Trophoblast cell (in vitro differentiated cells and primary cell): ENCODE data around the gene CTCF.

ENCODE experiments used
- DNase-seq, 2 donors: peaks; one replicate each; pipeline ENCODE4 v3.0.0-alpha.2; 2016
- H2AFZ ChIP-seq: 2 replicates; pipeline ENCODE4 v1.6.1; 2013; ENCODE audit warnings: low read length, moderate library complexity, mild to moderate bottlenecking; ENCODE audit not compliant: insufficient read depth, poor library complexity
- H2AK5ac ChIP-seq: 2 replicates; pipeline ENCODE4 v1.6.1; 2013; ENCODE audit warnings: mild to moderate bottlenecking, low read length
- H2BK120ac ChIP-seq: 2 replicates; pipeline ENCODE4 v1.6.1; 2013; ENCODE audit warnings: low read length, mild to moderate bottlenecking, moderate library complexity; ENCODE audit not compliant: insufficient read depth, poor library complexity
- H2BK12ac ChIP-seq: 2 replicates; pipeline ENCODE4 v1.6.1; 2013; ENCODE audit warnings: mild to moderate bottlenecking, low read length, moderate library complexity
- H2BK5ac ChIP-seq: 2 replicates; pipeline ENCODE4 v1.6.1; 2013; ENCODE audit warnings: low read length, low read depth, moderate library complexity, mild to moderate bottlenecking; ENCODE audit not compliant: poor library complexity
- H3K14ac ChIP-seq: 2 replicates; pipeline ENCODE4 v1.6.1; 2013; ENCODE audit warnings: mild to moderate bottlenecking, low read length
- H3K18ac ChIP-seq: 2 replicates; pipeline ENCODE4 v1.6.1; 2013; ENCODE audit warnings: mild to moderate bottlenecking, low read length
- H3K23ac ChIP-seq: 2 replicates; pipeline ENCODE4 v1.6.1; 2013; ENCODE audit warnings: low read length
- H3K27ac ChIP-seq: 2 replicates; pipeline ENCODE4 v1.5.1; 2013; ENCODE audit warnings: low read depth, mild to moderate bottlenecking, inconsistent platforms, low read length, moderate library complexity
- H3K27me3 ChIP-seq: 2 replicates; pipeline ENCODE4 v1.6.1; 2013; ENCODE audit warnings: inconsistent platforms, mild to moderate bottlenecking, low read length, moderate library complexity; ENCODE audit not compliant: insufficient read depth
- H3K36me3 ChIP-seq, 2 experiments: 1 replicate in 1 of 2; 2 replicates in 1 of 2; pipeline ENCODE4 v1.6.1; 2013; ENCODE audit warnings: low read length in 2 of 2, mild to moderate bottlenecking in 2 of 2, moderate library complexity in 1 of 2; ENCODE audit not compliant: insufficient read depth in 2 of 2, control insufficient read depth in 1 of 2
- H3K4ac ChIP-seq: 2 replicates; pipeline ENCODE4 v1.6.1; 2013; ENCODE audit warnings: low read depth, mild to moderate bottlenecking, low read length, moderate library complexity
- H3K4me1 ChIP-seq, 2 experiments: 1 replicate in 1 of 2; 2 replicates in 1 of 2; pipeline ENCODE4 v1.6.1; 2013; ENCODE audit warnings: low read length in 2 of 2, mild to moderate bottlenecking in 2 of 2, moderate library complexity in 1 of 2; ENCODE audit not compliant: insufficient read depth in 2 of 2, control insufficient read depth in 1 of 2
- H3K4me2 ChIP-seq: 2 replicates; pipeline ENCODE4 v1.6.1; 2013; ENCODE audit warnings: inconsistent platforms, mild to moderate bottlenecking, low read length, moderate library complexity
- H3K4me3 ChIP-seq: 2 replicates; pipeline ENCODE4 v1.5.1; 2013; ENCODE audit warnings: mild to moderate bottlenecking, low read depth, low read length, inconsistent platforms
- H3K79me1 ChIP-seq: one replicate; pipeline ENCODE4 v1.6.1; 2013; ENCODE audit warnings: low read length
- H3K79me2 ChIP-seq: 2 replicates; pipeline ENCODE4 v1.6.1; 2013; ENCODE audit warnings: low read length, mild to moderate bottlenecking; ENCODE audit not compliant: control insufficient read depth, insufficient read depth, poor library complexity
- H3K9ac ChIP-seq: 2 replicates; pipeline ENCODE4 v1.6.1; 2013; ENCODE audit warnings: mild to moderate bottlenecking, low read length
- H3K9me3 ChIP-seq: 2 replicates; pipeline ENCODE4 v1.6.1; 2013; ENCODE audit warnings: low read depth, mild to moderate bottlenecking, control low read depth, inconsistent platforms, low read length; ENCODE audit not compliant: insufficient read depth
- H4K12ac ChIP-seq: 2 replicates; pipeline ENCODE4 v1.6.1; 2013; ENCODE audit warnings: low read depth, mild to moderate bottlenecking, low read length, moderate library complexity
- H4K8ac ChIP-seq: 2 replicates; pipeline ENCODE4 v1.6.1; 2013; ENCODE audit warnings: low read depth, mild to moderate bottlenecking, low read length, moderate library complexity
- H4K91ac ChIP-seq: one replicate; pipeline ENCODE4 v1.6.1; 2013; ENCODE audit warnings: low read depth, mild to moderate bottlenecking, low read length, moderate library complexity
- WGBS: extraction: QIAGEN DNeasy Blood & Tissue Kit; methylation state at CpG from one replicate; pipeline ENCODE4 v1.1.7; 2013; ENCODE audit warnings: missing lambda C conversion rate; ENCODE audit not compliant: insufficient read length, insufficient coverage; ENCODE audit errors: extremely low coverage; 5-methylcytosine and 5-hydroxymethylcytosine counted together

Gene CTCF

DNA sequence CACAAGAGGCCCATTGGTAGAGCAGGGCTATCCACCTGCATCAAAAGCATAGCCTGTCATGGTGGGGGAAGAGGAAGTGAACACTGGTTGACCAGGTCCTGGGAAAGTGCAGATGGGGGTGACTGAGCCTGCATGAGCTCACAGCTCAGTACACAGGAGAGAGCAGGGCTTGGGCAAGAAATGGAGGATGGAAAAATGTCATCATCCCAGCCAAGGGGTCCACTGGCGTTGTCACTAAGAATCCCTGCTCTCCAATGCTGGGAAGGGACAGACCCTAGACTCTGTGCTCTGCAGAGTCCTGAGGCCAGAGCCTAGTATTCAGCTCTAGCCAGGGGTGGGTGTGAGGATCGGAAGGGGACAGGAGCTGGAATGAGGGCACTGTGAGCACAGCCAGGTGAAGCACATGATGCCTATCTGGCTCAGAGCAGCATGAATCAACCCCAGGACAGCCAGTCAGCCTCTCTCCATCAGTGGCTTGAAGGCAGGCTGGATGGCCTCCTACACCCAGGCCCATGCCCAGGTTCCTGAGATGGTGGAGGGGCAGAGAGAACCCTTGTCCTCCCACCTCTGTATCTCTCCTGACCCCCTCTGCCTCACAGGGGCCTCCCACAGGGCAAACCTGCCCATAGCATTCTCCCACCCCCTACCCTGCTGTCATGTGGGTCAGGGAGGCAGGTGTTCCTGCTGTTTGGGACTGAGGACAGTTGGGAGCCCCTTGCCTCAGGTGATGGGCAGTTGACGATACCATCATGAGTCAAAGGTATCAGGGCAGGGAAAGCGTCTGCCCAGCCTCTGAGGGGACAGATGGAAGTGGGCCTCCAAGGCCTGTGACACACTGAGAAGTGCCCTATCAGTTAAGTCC is 13.8 kb upstream of the CTCF start:
- Histone ChIP-seq H2BK12ac (no peak overlapping the region), H2BK5ac (no peak overlapping the region), H2BK120ac (no peak overlapping the region), H4K91ac (no peak overlapping the region), H3K27me3 (no peaks in the 10 kb centered on the region), H4K8ac (no peak overlapping the region), H3K23ac (no peak overlapping the region), H3K79me2 (no peaks in the 10 kb centered on the region), H4K12ac (no peak overlapping the region), H3K18ac (no peak overlapping the region), H3K79me1 (no peaks in the 10 kb centered on the region), H3K4me1 (no peaks in the 10 kb centered on the region), H3K36me3 (peaks cover 52 to 53% of the 10 kb centered on the region in 2 experiments), H3K14ac (no peak overlapping the region), H3K4me3 (peak overlapping the region; percentile 8), H2AK5ac (no peak overlapping the region), H3K27ac (no peak overlapping the region), H3K9ac (no peak overlapping the region), H3K9me3 (peaks cover 2% of the 10 kb centered on the region), H3K4me2 (no peak overlapping the region), H2AFZ (no peak overlapping the region), H3K4ac (no peak overlapping the region)
- no peak for DNase-seq
- no CpG with 5 or more reads among the region's 4 CpGs for WGBS

GRCh38 chr16:67549240-67549639 is 13.1 kb upstream of the CTCF start:
- Histone ChIP-seq H3K4me2 (no peak overlapping the region), H4K8ac (no peak overlapping the region)

GRCh38 chr16:67549936-67550335 is 12.4 kb upstream of the CTCF start:
- H3K4me1 ChIP-seq = no peaks in the 10 kb centered on the region
- no peak for DNase-seq
- H3K9ac ChIP-seq = no peak overlapping the region
- no peak overlapping the region for H4K8ac ChIP-seq
- H3K79me1 ChIP-seq = no peaks in the 10 kb centered on the region
- no peak overlapping the region for H3K4me3 ChIP-seq
- no peak overlapping the region for H4K91ac ChIP-seq
- no peaks in the 10 kb centered on the region for H3K79me2 ChIP-seq
- H3K18ac ChIP-seq = no peak overlapping the region
- no peak overlapping the region for H2BK12ac ChIP-seq
- no peaks in the 10 kb centered on the region for H3K9me3 ChIP-seq
- H2BK120ac ChIP-seq = no peak overlapping the region
- H3K27ac ChIP-seq = no peak overlapping the region
- no peaks in the 10 kb centered on the region for H3K27me3 ChIP-seq
- H3K14ac ChIP-seq = no peak overlapping the region
- H2AK5ac ChIP-seq = no peak overlapping the region
- no peak overlapping the region for H2AFZ ChIP-seq
- peaks cover 38 to 39% of the 10 kb centered on the region in 2 experiments for H3K36me3 ChIP-seq
- no peak overlapping the region for H3K4me2 ChIP-seq
- no peak overlapping the region for H2BK5ac ChIP-seq
- WGBS = no CpG with 5 or more reads among the region's 1 CpG
- H3K4ac ChIP-seq = no peak overlapping the region
- H4K12ac ChIP-seq = no peak overlapping the region
- H3K23ac ChIP-seq = no peak overlapping the region

More at GRCh38 chr16:67549240-67549639, 13.1 kb upstream of the CTCF start:
- H3K4me3 ChIP-seq = no peak overlapping the region
- H3K27me3 ChIP-seq = no peaks in the 10 kb centered on the region
- no peaks in the 10 kb centered on the region for H3K4me1 ChIP-seq
- no peak overlapping the region for H3K9ac ChIP-seq
- H4K91ac ChIP-seq = no peak overlapping the region
- no peak overlapping the region for H4K12ac ChIP-seq
- H3K14ac ChIP-seq = no peak overlapping the region
- no peak overlapping the region for H3K23ac ChIP-seq
- H2BK120ac ChIP-seq = no peak overlapping the region
- H2AK5ac ChIP-seq = no peak overlapping the region
- H3K4ac ChIP-seq = no peak overlapping the region
- H3K9me3 ChIP-seq = no peaks in the 10 kb centered on the region
- H3K79me2 ChIP-seq = no peaks in the 10 kb centered on the region
- no peak overlapping the region for H2BK12ac ChIP-seq
- no CpG with 5 or more reads among the region's 4 CpGs for WGBS
- H2BK5ac ChIP-seq = no peak overlapping the region
- peaks cover 45 to 46% of the 10 kb centered on the region in 2 experiments for H3K36me3 ChIP-seq
- H3K79me1 ChIP-seq = no peaks in the 10 kb centered on the region
- H2AFZ ChIP-seq = no peak overlapping the region
- H3K27ac ChIP-seq = no peak overlapping the region
- DNase-seq = no peak
- H3K18ac ChIP-seq = no peak overlapping the region

DNA sequence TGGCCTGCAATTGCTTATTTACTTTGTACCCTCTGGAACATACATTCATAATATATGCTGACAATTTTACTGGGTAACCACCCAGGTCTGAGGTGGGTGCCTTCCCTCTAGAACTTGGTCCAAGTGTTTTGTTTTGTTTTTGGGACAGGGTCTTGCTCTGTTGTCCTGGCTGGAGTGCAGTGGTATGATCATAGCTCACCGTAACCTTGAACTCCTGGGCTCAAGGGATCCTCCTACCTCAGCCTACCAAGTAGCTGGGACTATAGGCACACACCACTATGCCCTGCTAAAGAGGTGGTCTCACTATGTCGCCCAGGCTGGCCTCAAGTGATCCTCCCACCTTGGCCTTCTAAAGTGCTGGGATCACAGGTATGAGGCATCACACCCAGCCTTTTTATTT is 11.2 kb upstream of the CTCF start:
- Histone ChIP-seq H3K18ac (no peak overlapping the region), H3K9ac (no peak overlapping the region), H3K27me3 (no peaks in the 10 kb centered on the region), H3K14ac (no peak overlapping the region), H3K4me2 (no peak overlapping the region), H2AK5ac (no peak overlapping the region), H3K27ac (no peak overlapping the region), H4K91ac (no peak overlapping the region), H4K12ac (no peak overlapping the region), H3K79me2 (no peaks in the 10 kb centered on the region), H2BK12ac (no peak overlapping the region), H3K36me3 (peaks cover 27% of the 10 kb centered on the region in 2 experiments), H2BK120ac (no peak overlapping the region), H3K9me3 (no peaks in the 10 kb centered on the region), H2AFZ (no peak overlapping the region), H4K8ac (no peak overlapping the region), H3K23ac (no peak overlapping the region), H3K4me3 (no peak overlapping the region), H3K4ac (no peak overlapping the region), H3K79me1 (no peaks in the 10 kb centered on the region), H2BK5ac (no peak overlapping the region), H3K4me1 (no peaks in the 10 kb centered on the region)
- WGBS = no CpG with 5 or more reads among the region's 2 CpGs
- DNase-seq = no peak
